Germinal center (tissue), 1 donor: ENCODE data around the gene LRRC8A.
"Not testable (repeated sequence)": the region's sequence is repeated elsewhere in the genome, so short reads cannot be mapped to it uniquely, and the experiment has no call there.

Experiments used
- DNase-seq: peaks from one replicate; pipeline ENCODE4 v3.0.0; 2012; ENCODE audit warnings: mixed read lengths, low spot score

Gene LRRC8A

GRCh38 chr9:128921881-128922763 is 40.2 kb downstream of the LRRC8A start:
- no peak for DNase-seq

- no peak for DNase-seq
Measured at GRCh38 chr9:128923493-128923883, 41.6 kb downstream of the LRRC8A start.

GRCh38 chr9:128927731-128928411 is 45.9 kb downstream of the LRRC8A start:
- peak; percentile 67 for DNase-seq

GRCh38 chr9:128928624-128929023 is 46.7 kb downstream of the LRRC8A start:
- DNase-seq = no peak

GRCh38 chr9:128929560-128929959 is 47.6 kb downstream of the LRRC8A start:
- DNase-seq = no peak

DNA sequence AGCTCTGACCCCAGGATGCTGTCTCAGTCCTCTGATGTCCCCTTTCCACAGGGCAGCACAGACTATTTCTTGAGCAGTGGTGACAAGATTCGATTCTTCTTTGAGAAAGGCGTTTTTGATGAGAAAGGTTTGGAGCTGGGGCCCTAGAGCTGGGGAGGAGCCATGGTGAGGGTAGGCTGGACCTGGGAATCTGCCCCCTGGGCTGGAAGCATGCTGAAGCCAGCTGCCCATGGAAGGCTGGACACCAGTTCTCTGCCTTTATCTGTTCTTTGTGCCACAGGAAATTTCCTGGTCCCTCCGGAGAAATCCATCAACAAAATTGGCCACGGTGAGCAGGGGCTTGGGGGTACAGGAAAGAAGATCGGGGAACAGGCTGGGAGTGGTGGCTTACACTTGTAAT is 51.8 kb downstream of the LRRC8A start:
- no peak for DNase-seq

- no peak for DNase-seq
Measured at GRCh38 chr9:128936171-128936865, 54.4 kb downstream of the LRRC8A start.

DNA sequence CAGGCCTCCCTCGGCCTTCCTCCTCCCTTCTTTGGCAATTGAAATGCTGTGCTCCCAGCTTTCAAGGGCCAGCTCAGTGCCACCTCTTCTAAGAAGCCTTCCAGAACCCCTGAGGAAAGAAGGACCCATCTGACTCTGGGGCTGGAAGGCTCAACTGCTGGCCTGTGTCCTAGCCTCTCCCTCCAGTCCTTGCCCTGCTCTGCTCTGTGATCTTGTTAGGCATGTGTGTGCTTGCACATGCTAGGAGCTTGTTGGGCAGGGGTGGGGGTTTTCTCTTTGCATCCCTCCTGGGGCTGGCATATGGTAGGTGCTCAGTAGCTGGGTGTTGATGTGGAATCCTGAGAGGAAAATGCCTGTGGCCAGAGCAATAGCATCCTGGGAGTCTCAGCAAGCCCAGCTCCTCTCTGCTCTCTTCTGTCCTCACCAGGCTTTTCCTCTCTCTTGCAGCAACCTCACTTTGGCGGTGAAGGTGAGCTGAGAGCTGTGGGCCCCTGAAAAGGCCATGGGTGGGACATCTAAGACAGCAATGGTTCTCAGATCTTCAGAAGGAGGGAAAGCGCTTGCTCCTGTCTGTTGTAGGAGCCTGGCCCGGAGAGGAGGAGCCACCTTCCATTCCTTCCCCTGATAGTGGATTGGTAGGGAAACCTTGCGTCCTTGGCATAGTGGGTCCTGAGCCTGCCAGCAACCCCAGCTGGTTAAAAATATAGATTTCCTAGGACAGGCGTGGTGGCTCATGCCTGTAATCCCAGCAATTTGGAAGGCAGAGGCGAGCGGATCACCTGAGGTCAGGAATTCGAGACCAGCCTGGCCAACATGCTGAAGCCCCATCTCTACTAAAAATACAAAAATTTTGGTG is 55.6 kb downstream of the LRRC8A start:
- no peak for DNase-seq

DNA sequence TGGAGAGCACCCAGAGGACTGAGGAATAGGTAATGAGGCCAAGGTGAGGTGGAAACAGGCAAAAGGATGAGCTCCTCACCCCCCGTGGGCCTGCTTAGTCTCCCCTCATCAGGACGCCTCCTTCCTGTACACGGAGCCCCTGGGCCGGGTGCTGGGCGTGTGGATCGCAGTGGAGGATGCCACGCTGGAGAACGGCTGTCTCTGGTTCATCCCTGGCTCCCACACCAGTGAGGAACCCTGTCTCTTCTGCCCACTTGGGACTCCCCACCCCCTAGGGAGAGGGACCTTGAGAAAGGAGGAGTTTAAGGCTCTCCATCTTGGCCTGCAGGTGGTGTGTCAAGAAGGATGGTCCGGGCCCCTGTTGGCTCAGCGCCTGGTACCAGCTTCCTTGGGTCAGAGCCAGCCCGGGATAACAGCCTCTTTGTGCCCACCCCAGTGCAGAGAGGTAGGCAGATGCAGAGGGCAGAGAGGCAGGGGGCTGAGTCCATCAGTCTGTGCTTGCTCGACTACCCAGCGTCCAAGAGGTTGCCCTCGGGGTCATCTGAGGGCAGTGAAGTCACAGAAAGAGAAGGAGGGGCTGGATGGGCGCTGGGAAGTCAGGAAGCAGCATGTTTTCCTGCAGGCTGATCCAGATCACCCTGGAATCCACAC is 58.5 kb downstream of the LRRC8A start:
- DNase-seq = no peak

GRCh38 chr9:128940946-128941755 is 59.2 kb downstream of the LRRC8A start:
- no peak for DNase-seq

DNA sequence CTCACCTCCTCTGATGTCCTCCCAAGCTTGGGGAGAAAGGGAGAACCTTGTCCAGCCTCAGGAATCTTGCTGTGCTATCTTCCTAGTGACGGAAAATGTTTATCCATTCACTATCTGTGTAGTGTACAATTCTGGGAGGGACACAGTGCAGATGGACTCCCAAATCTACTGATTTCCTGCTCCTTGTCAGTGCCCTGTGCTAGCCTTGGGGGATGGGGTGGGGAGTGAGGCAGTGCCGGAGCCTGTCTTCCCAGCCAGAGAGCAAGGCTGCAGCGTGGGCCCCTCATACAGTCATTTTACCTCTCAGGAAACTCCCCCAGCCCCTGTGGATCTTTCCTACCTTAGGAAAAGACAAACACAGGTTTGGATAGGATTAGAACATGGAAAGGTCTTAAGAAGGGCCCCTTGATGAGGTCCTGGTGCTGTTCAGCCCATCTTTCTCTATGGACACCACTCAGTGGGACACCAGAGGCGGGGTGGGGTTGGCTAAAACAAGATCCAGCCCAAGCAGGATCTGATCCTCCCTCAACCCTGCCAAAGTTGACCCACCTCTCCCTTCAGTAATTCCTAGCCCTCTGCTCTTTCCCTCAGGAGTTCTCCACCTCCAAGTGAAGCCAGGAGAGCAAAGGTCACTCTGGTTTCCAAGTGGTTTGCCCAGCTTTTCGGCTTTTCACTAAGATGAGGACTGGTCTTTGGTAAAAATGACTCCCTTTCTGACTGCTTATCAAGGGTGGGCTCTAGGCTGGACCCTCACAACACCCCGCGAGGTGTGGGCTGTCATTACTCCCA is 62.1 kb downstream of the LRRC8A start:
- no peak for DNase-seq

GRCh38 chr9:128944966-128945365 is 63.0 kb downstream of the LRRC8A start:
- DNase-seq = not testable (repeated sequence)

- DNase-seq = no peak
Measured at GRCh38 chr9:128945798-128946501, 64.0 kb downstream of the LRRC8A start.

GRCh38 chr9:128946571-128947276 is 64.8 kb downstream of the LRRC8A start:
- peak; percentile 47 for DNase-seq

DNA sequence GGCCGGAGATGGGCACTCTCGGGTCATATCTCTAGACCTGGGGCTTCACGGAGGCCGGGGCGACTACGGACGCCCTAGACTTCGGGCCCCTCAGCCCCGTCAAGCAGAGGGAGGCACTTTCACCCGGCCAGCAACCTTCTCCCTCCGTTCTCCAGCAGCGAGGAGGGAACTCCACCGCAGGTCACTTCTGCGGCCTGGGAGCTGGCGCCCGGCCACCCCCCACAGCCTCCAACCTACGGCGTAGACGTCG is 65.3 kb downstream of the LRRC8A start:
- DNase-seq = no peak

GRCh38 chr9:128947527-128948301 is 65.8 kb downstream of the LRRC8A start, which contains the start of the genes DOLK and NUP188:
Gene DOLK, minus strand, starts transcription at chr9:128947603. Its CDS starts 300 bp downstream, at chr9:128947303.
Gene NUP188, plus strand, starts transcription at chr9:128947699. Its CDS starts 21 bp downstream, at chr9:128947720.
- peak; percentile 99 for DNase-seq

- DNase-seq = not testable (repeated sequence)
Measured at GRCh38 chr9:128961403-128961802, 79.5 kb downstream of the LRRC8A start.
